Fibroblast of pulmonary artery (primary cell): Measurements from ENCODE around the gene ZNF429.

Source experiments
- DNase-seq: peaks from one replicate; pipeline ENCODE4 v3.0.0-alpha.2; 2010; ENCODE audit warnings: low read depth
- H3K4me3 ChIP-seq: replicated peaks from 2 replicates; pipeline ENCODE4 v1.5.1; 2011; ENCODE audit warnings: low read depth, mild to moderate bottlenecking, control low read depth, low read length, moderate library complexity
- CTCF ChIP-seq: IDR thresholded peaks from 2 replicates; pipeline ENCODE4 v1.5.1; 2011; ENCODE audit warnings: mild to moderate bottlenecking, control low read depth, low read length, inconsistent platforms; ENCODE audit errors: missing control alignments

The ZNF429 gene

GRCh38 chr19:21581646-21582240 lies 76.3 kb downstream of the ZNF429 start:
- DNase-seq: no peak
- TF ChIP-seq CTCF: no peak
- no peak overlapping the region for H3K4me3 ChIP-seq

- H3K4me3 ChIP-seq: no peak overlapping the region
- TF ChIP-seq CTCF: no peak
- no peak for DNase-seq
These were observed 79.1 kb downstream of the ZNF429 start for GRCh38 chr19:21584537-21584936.

GRCh38 chr19:21585281-21585890 lies 80.0 kb downstream of the ZNF429 start:
- no peak for TF ChIP-seq CTCF
- H3K4me3 ChIP-seq: no peak overlapping the region
- DNase-seq: no peak

GRCh38 chr19:21586311-21587116 lies 81.1 kb downstream of the ZNF429 start:
- no peak for DNase-seq
- no peak for TF ChIP-seq CTCF
- H3K4me3 ChIP-seq: no peak overlapping the region

- no peak for TF ChIP-seq CTCF
- H3K4me3 ChIP-seq: no peak overlapping the region
These were observed 81.7 kb downstream of the ZNF429 start for GRCh38 chr19:21587117-21587461.

DNA sequence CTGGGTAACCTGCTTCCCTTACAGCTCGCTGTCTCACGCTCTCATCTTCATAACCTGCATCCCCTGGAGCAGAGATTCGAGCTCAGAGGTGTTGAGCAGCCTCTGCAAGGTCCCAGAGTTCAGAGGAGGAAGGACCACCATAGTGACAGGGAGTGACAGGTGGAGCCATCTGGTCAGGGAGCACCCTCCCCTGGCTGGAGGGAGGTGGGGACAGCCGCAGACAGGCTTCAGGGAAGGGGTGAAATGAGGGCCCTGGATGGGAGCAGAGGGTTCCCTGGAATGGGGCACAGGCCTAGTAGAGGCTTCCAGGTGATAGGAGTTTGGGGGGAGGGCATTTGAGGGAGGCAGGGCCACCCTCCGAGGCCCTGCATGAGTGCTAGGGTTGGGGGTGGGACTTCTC lies 82.1 kb downstream of the ZNF429 start:
- no peak for TF ChIP-seq CTCF
- no peak for DNase-seq
- no peak overlapping the region for H3K4me3 ChIP-seq

More at GRCh38 chr19:21587117-21587461, 81.7 kb downstream of the ZNF429 start:
- no peak for DNase-seq
